ENCODE measurements around the gene NKX6-2.
"Not testable (repeated sequence)": the region's sequence is repeated elsewhere in the genome, so short reads cannot be mapped to it uniquely, and the experiment has no call there.

NKX6-2 gene

DNA sequence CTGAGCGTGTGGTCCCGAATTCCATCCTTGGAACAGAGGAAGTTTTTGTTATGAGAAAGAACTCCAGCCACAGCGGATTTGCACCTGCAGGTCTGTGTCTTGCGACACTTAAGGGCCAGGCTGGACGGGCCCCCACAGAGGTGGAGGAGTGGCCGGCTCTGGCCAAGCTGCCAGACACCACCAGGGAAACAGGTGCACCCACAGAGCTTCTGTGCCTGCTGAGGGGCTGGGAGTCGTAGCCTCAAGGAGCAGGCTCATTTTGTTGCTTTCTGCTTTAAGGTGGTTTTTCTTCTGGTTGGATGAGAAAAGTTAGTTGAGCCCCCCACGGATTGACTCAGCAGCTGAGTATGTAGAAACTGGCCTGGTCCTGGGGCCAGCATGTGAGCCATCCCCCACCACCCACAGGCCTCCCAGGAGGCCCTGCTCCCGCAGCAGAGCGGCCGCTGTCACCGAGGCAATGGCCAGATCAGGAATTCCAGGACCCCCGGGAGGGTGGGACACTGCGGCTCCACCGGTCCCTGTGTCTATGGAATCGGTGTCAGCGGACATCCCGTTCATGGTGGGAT lies 41.9 kb downstream of the NKX6-2 start:
- TF ChIP-seq, protein P1, sequence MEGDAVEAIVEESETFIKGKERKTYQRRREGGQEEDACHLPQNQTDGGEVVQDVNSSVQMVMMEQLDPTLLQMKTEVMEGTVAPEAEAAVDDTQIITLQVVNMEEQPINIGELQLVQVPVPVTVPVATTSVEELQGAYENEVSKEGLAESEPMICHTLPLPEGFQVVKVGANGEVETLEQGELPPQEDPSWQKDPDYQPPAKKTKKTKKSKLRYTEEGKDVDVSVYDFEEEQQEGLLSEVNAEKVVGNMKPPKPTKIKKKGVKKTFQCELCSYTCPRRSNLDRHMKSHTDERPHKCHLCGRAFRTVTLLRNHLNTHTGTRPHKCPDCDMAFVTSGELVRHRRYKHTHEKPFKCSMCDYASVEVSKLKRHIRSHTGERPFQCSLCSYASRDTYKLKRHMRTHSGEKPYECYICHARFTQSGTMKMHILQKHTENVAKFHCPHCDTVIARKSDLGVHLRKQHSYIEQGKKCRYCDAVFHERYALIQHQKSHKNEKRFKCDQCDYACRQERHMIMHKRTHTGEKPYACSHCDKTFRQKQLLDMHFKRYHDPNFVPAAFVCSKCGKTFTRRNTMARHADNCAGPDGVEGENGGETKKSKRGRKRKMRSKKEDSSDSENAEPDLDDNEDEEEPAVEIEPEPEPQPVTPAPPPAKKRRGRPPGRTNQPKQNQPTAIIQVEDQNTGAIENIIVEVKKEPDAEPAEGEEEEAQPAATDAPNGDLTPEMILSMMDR (IDR thresholded peaks at IDR 0.05; ENCODE audit: borderline replicate concordance, extremely low read depth, low read length, poor library complexity, severe bottlenecking) = no peak
- TF ChIP-seq EZH2 (IDR thresholded peaks at IDR 0.05; ENCODE audit: borderline replicate concordance, low read depth, low read length, severe bottlenecking) = no peak
- Histone ChIP-seq H3K79me2 (ENCODE audit: insufficient read depth, low read length) (no peaks in the 10 kb centered on the region), H3K4me3 (ENCODE audit: low read depth in 1 of 2, low read length in 2 of 2) (no peak overlapping the region), H3K27ac (ENCODE audit: low read length) (no peak overlapping the region), H3K27me3 (ENCODE audit: insufficient read depth, low read length, poor library complexity) (no peaks in the 10 kb centered on the region), H4K20me1 (ENCODE audit: insufficient read depth, low read length) (peaks cover 10% of the 10 kb centered on the region; the same call in 1 of the 2 replicates), H2AFZ (ENCODE audit: low read depth, low read length) (no peak overlapping the region), H3K9ac (ENCODE audit: low read depth, low read length) (no peak overlapping the region), H3K9me3 (ENCODE audit: insufficient read depth, low read length, severe bottlenecking) (no peaks in the 10 kb centered on the region), H3K4me2 (ENCODE audit: insufficient read depth, low read length) (no peak overlapping the region), H3K36me3 (ENCODE audit: insufficient read depth, low read length) (peaks cover 7% of the 10 kb centered on the region), H3K4me1 (ENCODE audit: insufficient read depth, low read length) (no peaks in the 10 kb centered on the region)
- no peak for ATAC-seq (ENCODE audit: insufficient read depth, low read depth)
- DNase-seq = no peak

DNA sequence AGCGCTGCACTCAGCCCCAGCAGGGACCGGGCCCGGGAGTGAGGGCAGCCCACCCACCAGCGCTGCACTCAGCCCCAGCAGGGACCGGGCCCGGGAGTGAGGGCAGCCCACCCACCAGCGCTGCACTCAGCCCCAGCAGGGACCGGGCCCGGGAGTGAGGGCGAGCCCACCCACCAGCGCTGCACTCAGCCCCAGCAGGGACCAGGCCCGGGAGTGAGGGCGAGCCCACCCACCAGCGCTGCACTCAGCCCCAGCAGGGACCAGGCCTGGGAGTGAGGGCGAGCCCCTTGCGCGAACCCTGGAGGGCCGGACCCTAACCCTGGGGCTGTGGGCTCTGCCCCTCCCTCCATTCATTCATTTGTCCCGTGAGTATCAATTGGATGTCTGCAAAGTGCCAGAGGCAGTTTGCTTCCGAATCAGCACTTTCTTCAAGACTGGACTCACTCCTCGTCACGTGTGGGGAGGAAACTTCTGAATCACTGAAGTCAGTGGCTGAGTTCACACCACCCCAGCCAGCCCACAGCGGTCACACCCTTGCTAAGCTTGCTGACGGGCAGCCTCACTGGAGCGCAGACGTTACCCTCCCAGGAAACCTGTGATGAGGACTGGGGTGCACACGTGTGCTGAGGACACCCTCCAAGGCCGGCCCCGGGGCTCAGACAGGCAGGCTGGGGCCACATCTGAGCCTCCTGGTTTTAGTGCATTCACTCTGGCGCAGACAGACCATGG lies 42.6 kb downstream of the NKX6-2 start:
- peaks cover 10% of the 10 kb centered on the region; the same call in 1 of the 2 replicates for H4K20me1 ChIP-seq (ENCODE audit: insufficient read depth, low read length)
- not testable (repeated sequence) for H3K4me2 ChIP-seq (ENCODE audit: insufficient read depth, low read length); H3K27ac ChIP-seq (ENCODE audit: low read length); ATAC-seq (ENCODE audit: insufficient read depth, low read depth); H3K79me2 ChIP-seq (ENCODE audit: insufficient read depth, low read length); H3K36me3 ChIP-seq (ENCODE audit: insufficient read depth, low read length); DNase-seq; H3K4me3 ChIP-seq (ENCODE audit: low read depth in 1 of 2, low read length in 2 of 2); H3K27me3 ChIP-seq (ENCODE audit: insufficient read depth, low read length, poor library complexity); H3K4me1 ChIP-seq (ENCODE audit: insufficient read depth, low read length); H3K9ac ChIP-seq (ENCODE audit: low read depth, low read length); H3K9me3 ChIP-seq (ENCODE audit: insufficient read depth, low read length, severe bottlenecking); H2AFZ ChIP-seq (ENCODE audit: low read depth, low read length)

DNA sequence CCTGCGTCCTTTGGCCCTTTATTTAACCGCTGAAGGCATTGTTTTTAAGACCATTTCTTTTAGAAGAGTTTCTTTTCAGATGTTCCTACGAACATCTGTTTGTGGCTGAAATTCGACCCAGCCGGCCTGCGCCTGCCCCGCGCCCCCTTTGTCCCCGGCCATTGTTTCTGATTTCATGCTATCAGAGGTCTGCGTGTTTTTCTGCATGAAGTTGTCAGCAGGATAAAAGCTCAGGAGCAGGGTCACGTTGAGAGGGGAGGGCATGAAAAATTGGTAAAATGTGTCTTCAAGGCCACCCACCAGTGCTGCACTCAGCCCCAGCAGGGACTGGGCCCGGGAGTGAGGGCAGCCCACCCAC lies 43.1 kb downstream of the NKX6-2 start:
- no peak for ATAC-seq (ENCODE audit: insufficient read depth, low read depth)
- no peak overlapping the region for H3K4me3 ChIP-seq (ENCODE audit: low read depth in 1 of 2, low read length in 2 of 2)
- H3K27me3 ChIP-seq (ENCODE audit: insufficient read depth, low read length, poor library complexity) = no peaks in the 10 kb centered on the region
- H3K36me3 ChIP-seq (ENCODE audit: insufficient read depth, low read length) = peaks cover 7% of the 10 kb centered on the region
- no peak overlapping the region for H3K4me2 ChIP-seq (ENCODE audit: insufficient read depth, low read length)
- H3K4me1 ChIP-seq (ENCODE audit: insufficient read depth, low read length) = no peaks in the 10 kb centered on the region
- no peak for TF ChIP-seq EZH2 (IDR thresholded peaks at IDR 0.05; ENCODE audit: borderline replicate concordance, low read depth, low read length, severe bottlenecking)
- TF ChIP-seq, protein P1 (IDR thresholded peaks at IDR 0.05; ENCODE audit: borderline replicate concordance, extremely low read depth, low read length, poor library complexity, severe bottlenecking) = no peak
- no peaks in the 10 kb centered on the region for H3K79me2 ChIP-seq (ENCODE audit: insufficient read depth, low read length)
- peaks cover 10% of the 10 kb centered on the region; the same call in 1 of the 2 replicates for H4K20me1 ChIP-seq (ENCODE audit: insufficient read depth, low read length)
- no peak overlapping the region for H2AFZ ChIP-seq (ENCODE audit: low read depth, low read length)
- H3K9ac ChIP-seq (ENCODE audit: low read depth, low read length) = no peak overlapping the region
- H3K27ac ChIP-seq (ENCODE audit: low read length) = no peak overlapping the region
- no peaks in the 10 kb centered on the region for H3K9me3 ChIP-seq (ENCODE audit: insufficient read depth, low read length, severe bottlenecking)
- DNase-seq = no peak

DNA sequence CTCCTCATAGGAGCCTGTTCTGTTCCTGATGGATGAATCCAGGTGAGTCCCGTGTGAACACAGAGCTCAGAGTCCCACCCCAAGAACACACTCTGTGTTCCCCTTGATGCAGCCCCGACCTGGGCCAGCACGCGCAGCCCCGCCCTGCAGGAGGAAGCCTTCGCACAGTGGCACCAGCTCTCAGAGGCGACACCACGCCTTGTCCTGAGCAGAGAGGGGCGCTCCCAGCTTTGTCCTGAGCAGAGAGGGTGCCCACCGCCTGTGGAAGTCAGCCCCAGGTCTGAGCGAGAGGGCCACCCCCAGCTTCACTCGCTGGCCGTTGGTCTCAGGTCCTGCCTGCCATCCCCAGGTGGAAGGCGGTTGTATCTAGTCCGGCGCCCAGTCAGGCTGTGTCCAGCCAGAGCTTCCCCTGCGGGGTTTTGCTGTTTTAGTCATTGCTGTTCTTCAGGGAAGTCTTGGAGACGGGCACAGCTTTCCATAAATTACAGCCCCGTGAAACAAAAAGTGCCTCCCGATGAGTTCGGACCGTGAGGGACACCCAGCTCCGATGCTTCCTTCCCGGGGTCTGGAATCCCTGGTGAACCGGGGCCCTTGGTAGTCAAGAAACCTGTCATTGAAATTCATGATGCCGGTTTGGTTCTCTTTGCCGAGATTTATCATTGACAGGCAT lies 43.6 kb downstream of the NKX6-2 start:
- no peak for ATAC-seq (ENCODE audit: insufficient read depth, low read depth)
- no peaks in the 10 kb centered on the region for H3K79me2 ChIP-seq (ENCODE audit: insufficient read depth, low read length)
- H3K27ac ChIP-seq (ENCODE audit: low read length) = no peak overlapping the region
- no peak overlapping the region for H3K4me2 ChIP-seq (ENCODE audit: insufficient read depth, low read length)
- TF ChIP-seq, protein P1 (IDR thresholded peaks at IDR 0.05; ENCODE audit: borderline replicate concordance, extremely low read depth, low read length, poor library complexity, severe bottlenecking) = no peak
- no peak for TF ChIP-seq EZH2 (IDR thresholded peaks at IDR 0.05; ENCODE audit: borderline replicate concordance, low read depth, low read length, severe bottlenecking)
- peaks cover 7% of the 10 kb centered on the region for H3K36me3 ChIP-seq (ENCODE audit: insufficient read depth, low read length)
- no peaks in the 10 kb centered on the region for H3K9me3 ChIP-seq (ENCODE audit: insufficient read depth, low read length, severe bottlenecking)
- no peak overlapping the region for H2AFZ ChIP-seq (ENCODE audit: low read depth, low read length)
- H3K27me3 ChIP-seq (ENCODE audit: insufficient read depth, low read length, poor library complexity) = no peaks in the 10 kb centered on the region
- H3K4me1 ChIP-seq (ENCODE audit: insufficient read depth, low read length) = no peaks in the 10 kb centered on the region
- DNase-seq = no peak
- no peak overlapping the region for H3K4me3 ChIP-seq (ENCODE audit: low read depth in 1 of 2, low read length in 2 of 2)
- H3K9ac ChIP-seq (ENCODE audit: low read depth, low read length) = no peak overlapping the region
- H4K20me1 ChIP-seq (ENCODE audit: insufficient read depth, low read length) = peaks cover 10% of the 10 kb centered on the region; the same call in 1 of the 2 replicates
